GM21447 (cell line): ENCODE measurements around the gene ELK1.
"Not testable (repeated sequence)": the region's sequence is repeated elsewhere in the genome, so short reads cannot be mapped to it uniquely, and the experiment has no call there.

Source experiments
- ATAC-seq: cut with Tn5 transposase; IDR thresholded peaks from one replicate; pipeline ENCODE4 v1.9.1; 2021; ENCODE audit not compliant: unreplicated experiment

ELK1 gene

GRCh38 chrX:47650164-47651042 lies at the start of gene ELK1:
TSS of gene ELK1 (minus strand) at chrX:47650563. CDS start at chrX:47641441, 9,122 bp downstream.
- peak; percentile 87 for ATAC-seq

GRCh38 chrX:47697181-47697580 lies 46.8 kb upstream of the ELK1 start:
- no peak for ATAC-seq

- no peak for ATAC-seq
Observed at GRCh38 chrX:47690175-47690574, 39.8 kb upstream of the ELK1 start.

- ATAC-seq, result no peak
Observed at GRCh38 chrX:47687263-47687662, 36.9 kb upstream of the ELK1 start.

- ATAC-seq, result no peak
Observed at GRCh38 chrX:47683829-47684205, 33.5 kb upstream of the ELK1 start.

GRCh38 chrX:47683184-47683828 lies 32.9 kb upstream of the ELK1 start:
- no peak for ATAC-seq

- ATAC-seq, result not testable (repeated sequence)
Observed at GRCh38 chrX:47675959-47676859, 25.8 kb upstream of the ELK1 start.

- ATAC-seq, result no peak
Observed at GRCh38 chrX:47674776-47675175, 24.4 kb upstream of the ELK1 start.

- not testable (repeated sequence) for ATAC-seq
Observed at GRCh38 chrX:47665797-47666196, 15.4 kb upstream of the ELK1 start.

- no peak for ATAC-seq
Observed at GRCh38 chrX:47664737-47665136, 14.4 kb upstream of the ELK1 start.

- ATAC-seq, result no peak
Observed at GRCh38 chrX:47662144-47662657, 11.8 kb upstream of the ELK1 start.

- ATAC-seq, result no peak
Observed at GRCh38 chrX:47661539-47661938, 11.2 kb upstream of the ELK1 start.

- ATAC-seq, result no peak
Observed at GRCh38 chrX:47659421-47659726, 9.0 kb upstream of the ELK1 start.

GRCh38 chrX:47658684-47659420 lies 8.5 kb upstream of the ELK1 start, which contains the start of gene UXT:
TSS of gene UXT (minus strand) at chrX:47659180. CDS start at chrX:47658927, 253 bp downstream.
- peak; percentile 85 for ATAC-seq

- ATAC-seq, result no peak
Observed at GRCh38 chrX:47658301-47658683, 7.9 kb upstream of the ELK1 start.

- no peak for ATAC-seq
Observed at GRCh38 chrX:47651043-47651905, 911 bp upstream of the ELK1 start.

- ATAC-seq, result no peak
Observed at GRCh38 chrX:47649781-47650163, 591 bp downstream of the ELK1 start.

GRCh38 chrX:47649271-47649670 lies 1.1 kb downstream of the ELK1 start:
- ATAC-seq, result no peak

- ATAC-seq, result no peak
Observed at GRCh38 chrX:47648376-47648775, 2.0 kb downstream of the ELK1 start.

GRCh38 chrX:47646636-47647035 lies 3.7 kb downstream of the ELK1 start:
- ATAC-seq, result no peak
